CD14-positive monocyte (primary cell): ENCODE results near the gene GRB7. TPM values are rescaled to one million over a fixed set of nuclear protein-coding genes. Genes with fewer than 3 reads are reported as not detected.

Experiments used
- DNase-seq, 3 donors: peaks; one replicate each; pipeline ENCODE4 v3.0.0-alpha.2; 2011 to 2022
- H2AFZ ChIP-seq: 2 replicates; pipeline ENCODE4 v1.6.0; 2012; ENCODE audit warnings: mild to moderate bottlenecking, low read depth, low read length, inconsistent platforms; ENCODE audit not compliant: insufficient read depth, poor library complexity, severe bottlenecking
- H3K27ac ChIP-seq, 2 donors: 1 replicate in 1 of 2; 2 replicates in 1 of 2; pipeline ENCODE4 v1.5.1; 2012 to 2013; ENCODE audit warnings: low read length in 2 of 2, control low read depth in 1 of 2, inconsistent platforms in 1 of 2, low read depth in 1 of 2, mild to moderate bottlenecking in 1 of 2
- H3K27me3 ChIP-seq, 2 donors: one replicate each; pipeline versions ENCODE4 v1.6.0 to v1.6.1; 2011 to 2013; ENCODE audit warnings: low read length in 2 of 2; ENCODE audit not compliant: control insufficient read depth in 2 of 2, insufficient read depth in 2 of 2
- H3K36me3 ChIP-seq, 2 donors: replicated peaks in 1 of 2; 1 replicate in 1 of 2; 2 replicates in 1 of 2; pipeline versions ENCODE4 v1.5.1 to v1.6.1; 2012 to 2013; ENCODE audit warnings: low read length in 2 of 2, control low read depth in 1 of 2, inconsistent platforms in 1 of 2, mild to moderate bottlenecking in 1 of 2; ENCODE audit not compliant: insufficient read depth in 2 of 2, control insufficient read depth in 1 of 2
- H3K4me1 ChIP-seq, 2 donors: 1 replicate in 1 of 2; 2 replicates in 1 of 2; pipeline versions ENCODE4 v1.5.1 to v1.6.1; 2012 to 2013; ENCODE audit warnings: low read length in 2 of 2, control low read depth in 1 of 2, inconsistent platforms in 1 of 2, mild to moderate bottlenecking in 1 of 2, moderate library complexity in 1 of 2; ENCODE audit not compliant: insufficient read depth in 2 of 2, control insufficient read depth in 1 of 2
- H3K4me2 ChIP-seq: replicated peaks from 2 replicates; pipeline ENCODE3; 2012; ENCODE audit warnings: low read length, moderate library complexity, mild to moderate bottlenecking; ENCODE audit not compliant: poor library complexity, severe bottlenecking; ENCODE audit errors: extremely low read depth
- H3K4me3 ChIP-seq, 3 experiments: fragments of 200-600 bp in 1 of 3; sonication (generic) in 1 of 3; replicated peaks in 1 of 3; 1 replicate in 2 of 3; 2 replicates in 1 of 3; pipeline ENCODE4 v1.5.1; 2011 to 2013; ENCODE audit warnings: low read length in 3 of 3, mild to moderate bottlenecking in 3 of 3, control low read depth in 2 of 3, low read depth in 2 of 3, inconsistent platforms in 1 of 3, moderate library complexity in 1 of 3
- H3K79me2 ChIP-seq: 2 replicates; pipeline ENCODE4 v1.6.0; 2012; ENCODE audit warnings: mild to moderate bottlenecking, control low read depth, inconsistent platforms, low read length, moderate library complexity; ENCODE audit not compliant: insufficient read depth
- H3K9ac ChIP-seq: 2 replicates; pipeline ENCODE4 v1.6.0; 2017; ENCODE audit warnings: low read length, mild to moderate bottlenecking; ENCODE audit not compliant: insufficient read depth, poor library complexity, severe bottlenecking
- H3K9me3 ChIP-seq, 2 donors: replicated peaks in 1 of 2; 1 replicate in 1 of 2; 2 replicates in 1 of 2; pipeline versions ENCODE4 v1.5.1 to v1.6.1; 2012 to 2013; ENCODE audit warnings: low read length in 2 of 2, control low read depth in 1 of 2; ENCODE audit not compliant: control insufficient read depth in 1 of 2, insufficient read depth in 1 of 2
- H4K20me1 ChIP-seq: 2 replicates; pipeline ENCODE4 v1.6.0; 2012; ENCODE audit warnings: mild to moderate bottlenecking, low read length, control low read depth, moderate library complexity; ENCODE audit not compliant: insufficient read depth
- H3K27ac Mint-ChIP-seq, 7 donors: one replicate each; pipeline ENCODE4 v1.8.0; 2020; ENCODE audit warnings: mild to moderate bottlenecking in 7 of 7, mixed read lengths in 7 of 7, moderate library complexity in 6 of 7, inconsistent platforms in 2 of 7
- H3K27me3 Mint-ChIP-seq, 3 donors: one replicate each; pipeline ENCODE4 v1.8.0; 2021 to 2022; ENCODE audit warnings: low read depth in 3 of 3, mild to moderate bottlenecking in 3 of 3, mixed read lengths in 3 of 3, moderate library complexity in 3 of 3, inconsistent platforms in 1 of 3
- H3K36me3 Mint-ChIP-seq, 2 donors: one replicate each; pipeline ENCODE4 v1.8.0; 2020; ENCODE audit warnings: mixed read lengths in 2 of 2, inconsistent platforms in 1 of 2, mild to moderate bottlenecking in 1 of 2
- H3K4me1 Mint-ChIP-seq: one replicate; pipeline ENCODE4 v1.8.0; 2020; ENCODE audit warnings: mild to moderate bottlenecking, mixed read lengths
- H3K4me3 Mint-ChIP-seq, 2 donors: one replicate each; pipeline ENCODE4 v1.8.0; 2020; ENCODE audit warnings: mild to moderate bottlenecking in 2 of 2, mixed read lengths in 2 of 2, moderate library complexity in 1 of 2
- H3K9me3 Mint-ChIP-seq, 7 donors: one replicate each; pipeline ENCODE4 v1.8.0; 2020 to 2022; ENCODE audit warnings: mixed read lengths in 7 of 7, mild to moderate bottlenecking in 6 of 7, moderate library complexity in 6 of 7, inconsistent platforms in 2 of 7
- WGBS: methylation state at CpG from one replicate; pipeline ENCODE4 v1.1.5; 2013; ENCODE audit warnings: missing lambda C conversion rate; ENCODE audit not compliant: insufficient coverage; 5-methylcytosine and 5-hydroxymethylcytosine counted together
- intact Hi-C, 2 donors: fragments of 100-400 bp; cut with micrococcal nuclease; formaldehyde crosslinking; loops; one replicate each; pipeline versions ENCODE4 v1.15.0 to v1.15.1; 2023
- polyA plus RNA-seq, 3 donors: library from polyadenylated mRNA; depleted of rRNA in 1 of 3; unstranded in 2 of 3; stranded (reverse) in 1 of 3; fragments of 300-500 nt in 2 of 3; fragments of >200 nt in 1 of 3; fragmentation: Illumina TruSeq in 2 of 3; gene quantifications; 1 replicate in 2 of 3; 2 replicates in 1 of 3; pipeline ENCODE4 v1.2.3, GENCODE V29; 2012 to 2021
- TF ChIP-seq, protein P1 (sequence below): fragments of 200-600 bp; IDR thresholded peaks from one replicate; pipeline ENCODE4 v1.8.0; 2022; ENCODE audit warnings: antibody characterized with exemption, mild to moderate bottlenecking

Gene GRB7
- polyA plus RNA-seq, 3 donors: not detected

DNA sequence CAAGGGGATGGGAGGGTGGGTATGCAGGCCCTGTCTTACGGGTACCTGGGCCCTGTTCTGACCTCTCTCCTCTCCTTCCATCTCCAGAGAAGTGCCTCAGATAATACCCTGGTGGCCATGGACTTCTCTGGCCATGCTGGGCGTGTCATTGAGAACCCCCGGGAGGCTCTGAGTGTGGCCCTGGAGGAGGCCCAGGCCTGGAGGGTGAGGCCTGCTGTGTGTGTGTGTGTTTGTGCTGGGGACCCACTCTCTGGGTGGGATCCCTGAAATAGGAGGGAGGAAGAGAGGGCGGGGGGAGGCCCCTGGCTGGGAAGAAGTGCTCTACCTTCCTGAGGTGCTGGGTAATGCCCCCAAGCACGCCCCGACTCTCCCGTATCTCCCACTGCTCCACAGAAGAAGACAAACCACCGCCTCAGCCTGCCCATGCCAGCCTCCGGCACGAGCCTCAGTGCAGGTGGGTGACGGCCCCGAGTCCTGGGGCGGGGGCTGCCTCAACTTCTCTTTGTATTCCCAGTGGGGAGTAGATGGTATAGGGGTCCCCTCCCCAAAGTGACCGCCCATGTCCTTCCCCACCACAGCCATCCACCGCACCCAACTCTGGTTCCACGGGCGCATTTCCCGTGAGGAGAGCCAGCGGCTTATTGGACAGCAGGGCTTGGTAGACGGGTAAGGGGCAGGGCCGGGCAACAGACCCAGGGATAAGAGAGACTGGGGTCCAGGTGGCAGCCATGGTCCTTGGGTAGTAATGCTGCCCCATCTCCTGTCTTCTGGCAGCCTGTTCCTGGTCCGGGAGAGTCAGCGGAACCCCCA, 7.8 kb downstream of the GRB7 start:
- Histone ChIP-seq H3K27ac (no peak overlapping the region), H3K79me2 (no peaks in the 10 kb centered on the region), H4K20me1 (no peaks in the 10 kb centered on the region), H2AFZ (no peak overlapping the region), H3K27me3 (peaks cover 0 to 17% of the 10 kb centered on the region in 2 donors), H3K4me2 (no peak overlapping the region), H3K4me3 (no peak overlapping the region), H3K9ac (no peak overlapping the region), H3K4me1 (no peaks in the 10 kb centered on the region), H3K9me3 (no peaks in the 10 kb centered on the region), H3K36me3 (no peaks in the 10 kb centered on the region)
- H3K36me3 Mint-ChIP-seq: no peaks in the 10 kb centered on the region
- H3K27ac Mint-ChIP-seq: no peak overlapping the region
- 95% methylated on average over 9 of the region's 23 CpGs for WGBS
- peaks cover 22 to 53% (median 37%) of the 10 kb centered on the region in 3 donors for H3K27me3 Mint-ChIP-seq
- TF ChIP-seq, protein P1, sequence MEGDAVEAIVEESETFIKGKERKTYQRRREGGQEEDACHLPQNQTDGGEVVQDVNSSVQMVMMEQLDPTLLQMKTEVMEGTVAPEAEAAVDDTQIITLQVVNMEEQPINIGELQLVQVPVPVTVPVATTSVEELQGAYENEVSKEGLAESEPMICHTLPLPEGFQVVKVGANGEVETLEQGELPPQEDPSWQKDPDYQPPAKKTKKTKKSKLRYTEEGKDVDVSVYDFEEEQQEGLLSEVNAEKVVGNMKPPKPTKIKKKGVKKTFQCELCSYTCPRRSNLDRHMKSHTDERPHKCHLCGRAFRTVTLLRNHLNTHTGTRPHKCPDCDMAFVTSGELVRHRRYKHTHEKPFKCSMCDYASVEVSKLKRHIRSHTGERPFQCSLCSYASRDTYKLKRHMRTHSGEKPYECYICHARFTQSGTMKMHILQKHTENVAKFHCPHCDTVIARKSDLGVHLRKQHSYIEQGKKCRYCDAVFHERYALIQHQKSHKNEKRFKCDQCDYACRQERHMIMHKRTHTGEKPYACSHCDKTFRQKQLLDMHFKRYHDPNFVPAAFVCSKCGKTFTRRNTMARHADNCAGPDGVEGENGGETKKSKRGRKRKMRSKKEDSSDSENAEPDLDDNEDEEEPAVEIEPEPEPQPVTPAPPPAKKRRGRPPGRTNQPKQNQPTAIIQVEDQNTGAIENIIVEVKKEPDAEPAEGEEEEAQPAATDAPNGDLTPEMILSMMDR: no peak
- no peak for DNase-seq
- peaks cover 0 to 3% (median 0%) of the 10 kb centered on the region in 7 donors for H3K9me3 Mint-ChIP-seq
- H3K4me3 Mint-ChIP-seq: no peak overlapping the region
- intact Hi-C loops: no loop called here
- no peaks in the 10 kb centered on the region for H3K4me1 Mint-ChIP-seq

DNA sequence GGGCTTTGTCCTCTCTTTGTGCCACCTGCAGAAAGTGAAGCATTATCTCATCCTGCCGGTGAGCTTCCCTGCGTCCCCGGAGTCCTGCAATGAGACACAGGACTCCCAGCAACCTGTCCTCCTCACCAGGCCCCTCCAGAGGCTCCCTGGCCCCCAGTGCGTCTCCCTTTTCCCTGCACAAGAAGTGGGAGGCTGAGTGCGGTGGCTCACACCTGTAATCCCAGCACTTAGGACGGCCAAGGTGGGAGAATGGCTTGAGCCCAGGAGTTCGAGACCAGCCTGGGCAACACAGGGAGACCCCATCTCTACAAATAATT, 8.4 kb downstream of the GRB7 start:
- intact Hi-C loops: no loop called here
- Histone ChIP-seq H3K36me3 (no peaks in the 10 kb centered on the region), H3K4me2 (no peak overlapping the region), H4K20me1 (no peaks in the 10 kb centered on the region), H3K27me3 (peaks cover 0 to 12% of the 10 kb centered on the region in 2 donors), H3K4me1 (no peaks in the 10 kb centered on the region), H3K4me3 (no peak overlapping the region), H3K79me2 (no peaks in the 10 kb centered on the region), H3K27ac (no peak overlapping the region), H2AFZ (no peak overlapping the region), H3K9me3 (no peaks in the 10 kb centered on the region), H3K9ac (no peak overlapping the region)
- peaks cover 0 to 3% (median 0%) of the 10 kb centered on the region in 7 donors for H3K9me3 Mint-ChIP-seq
- no peak overlapping the region for H3K27ac Mint-ChIP-seq
- H3K4me1 Mint-ChIP-seq: no peaks in the 10 kb centered on the region
- H3K4me3 Mint-ChIP-seq: no peak overlapping the region
- no peak for DNase-seq
- WGBS: 95% methylated on average over 6 of the region's 7 CpGs
- H3K27me3 Mint-ChIP-seq: peaks cover 17 to 48% (median 33%) of the 10 kb centered on the region in 3 donors
- H3K36me3 Mint-ChIP-seq: no peaks in the 10 kb centered on the region
- TF ChIP-seq, protein P1: no peak
